Germinal center (tissue), 1 donor: Measurements from ENCODE around the gene CRYGC.

Experiments used
- DNase-seq: peaks from one replicate; pipeline ENCODE4 v3.0.0; 2012; ENCODE audit warnings: mixed read lengths, low spot score

Gene CRYGC

DNA sequence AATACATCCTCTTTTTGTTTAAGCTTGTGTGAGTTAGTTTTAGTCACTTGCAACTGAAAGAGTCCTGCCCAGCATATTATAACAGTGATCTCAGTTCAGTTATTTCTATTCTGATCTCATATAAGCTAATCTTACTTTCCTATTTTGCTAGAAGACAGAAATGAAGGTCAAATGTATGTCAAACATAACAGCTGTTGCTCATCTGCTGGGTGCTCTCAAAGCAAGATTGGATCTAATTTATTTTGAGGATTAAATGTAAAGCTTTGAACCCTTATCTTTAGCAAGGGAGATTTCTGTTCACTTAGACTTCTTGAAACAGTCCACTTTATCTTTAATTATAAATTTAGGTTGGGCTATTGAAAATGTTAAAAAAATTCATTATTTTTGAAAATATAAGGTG, 36.5 kb downstream of the CRYGC start:
- DNase-seq, result no peak

DNA sequence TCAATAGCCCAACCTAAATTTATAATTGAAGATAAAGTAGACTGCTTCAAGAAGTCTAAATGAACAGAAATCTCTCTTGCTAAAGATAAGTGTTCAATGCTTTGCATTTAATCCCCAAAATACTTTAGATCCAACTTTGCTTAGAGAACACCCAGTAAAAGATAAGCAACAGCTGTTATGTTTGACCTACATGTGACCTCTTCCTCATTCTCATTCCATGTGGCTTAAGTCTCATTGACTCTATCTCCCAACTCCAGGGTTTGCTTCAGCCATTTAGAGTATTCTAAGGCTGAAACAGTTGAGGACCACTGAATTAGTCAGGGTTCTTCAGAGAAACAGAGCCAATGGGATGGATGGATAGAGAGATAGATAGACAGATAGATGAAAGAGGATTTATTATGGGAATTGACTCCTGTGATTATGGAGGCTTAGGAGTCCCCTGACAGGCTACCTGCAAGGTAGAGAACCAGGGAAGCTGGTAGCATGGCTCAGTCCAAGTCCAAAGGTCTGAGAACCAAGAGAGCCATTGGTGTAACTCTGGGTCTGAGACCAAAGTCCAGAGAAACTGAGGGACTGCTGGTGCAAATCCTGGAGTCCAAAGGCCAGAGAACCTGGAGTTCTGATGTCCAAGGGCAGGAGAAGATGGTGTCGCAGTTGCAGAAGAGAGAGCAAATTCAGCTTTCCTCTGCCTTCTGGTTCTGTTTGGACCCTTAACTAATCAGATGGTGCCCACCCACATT, 37.4 kb downstream of the CRYGC start:
- DNase-seq, result no peak

DNA sequence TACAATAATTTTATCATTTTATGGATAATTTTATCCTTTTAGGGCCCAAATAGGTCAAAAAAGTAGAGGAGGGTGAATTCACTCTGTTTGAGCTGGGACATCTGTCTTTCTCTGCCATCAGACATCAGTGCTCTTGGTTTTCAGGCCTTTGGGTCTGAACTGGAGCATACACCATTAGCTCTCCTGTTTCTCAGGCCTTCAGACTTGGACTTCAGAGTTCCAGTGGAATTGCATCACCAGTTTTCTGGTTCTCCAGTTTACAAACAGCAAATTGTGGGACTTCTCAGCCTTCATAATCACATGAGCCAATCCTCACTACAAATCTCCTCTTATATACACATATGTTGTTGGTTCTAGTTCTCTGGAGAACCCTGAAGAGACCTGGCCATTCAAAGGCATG, 39.2 kb downstream of the CRYGC start:
- DNase-seq, result no peak

DNA sequence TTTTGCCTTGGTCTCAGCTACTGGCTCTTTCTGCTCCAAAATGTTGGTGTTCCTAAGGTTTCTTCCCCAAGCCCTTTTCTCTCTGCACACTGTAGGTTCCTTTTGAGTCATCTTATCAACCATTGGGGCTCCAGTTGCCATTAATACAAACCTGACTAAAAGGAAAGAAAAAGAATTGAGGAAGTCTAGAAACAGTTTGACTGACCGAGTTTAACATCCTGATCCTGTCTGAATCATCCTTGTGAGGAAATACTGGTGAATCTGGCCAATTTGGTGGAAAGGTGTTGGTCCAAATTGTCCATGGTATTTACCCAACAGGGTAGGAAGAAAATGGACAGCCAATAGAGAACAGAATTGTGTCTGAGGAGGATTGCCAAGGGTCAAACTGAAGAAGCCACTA, 43.6 kb downstream of the CRYGC start:
- DNase-seq, result no peak

DNA sequence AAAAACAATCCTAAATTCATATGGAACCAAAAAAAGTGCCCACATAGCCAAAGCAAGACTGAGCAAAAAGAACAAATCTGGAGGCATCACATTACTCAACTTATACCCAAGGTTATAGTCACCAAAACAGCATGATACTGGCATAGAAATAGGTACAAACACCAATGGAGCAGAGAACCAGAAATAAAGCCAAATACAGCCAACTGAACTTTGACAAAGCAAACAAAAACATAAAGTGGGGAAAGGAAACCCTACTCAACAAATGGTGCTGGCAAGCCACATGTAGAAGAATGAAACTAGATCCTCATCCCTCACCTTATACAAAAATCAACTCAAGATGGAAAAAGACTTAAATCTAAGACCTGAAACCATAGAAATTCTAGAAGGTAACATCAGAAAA, 45.8 kb downstream of the CRYGC start:
- DNase-seq, result no peak
